Measurements from ENCODE around the gene CHST3. TPM values are rescaled to one million over a fixed set of nuclear protein-coding genes. Genes with fewer than 3 reads are reported as not detected.

CHST3 gene
- total and polyA plus RNA-seq, 10 donors, result 0.28 to 8.7 (median 4.5) TPM

DNA sequence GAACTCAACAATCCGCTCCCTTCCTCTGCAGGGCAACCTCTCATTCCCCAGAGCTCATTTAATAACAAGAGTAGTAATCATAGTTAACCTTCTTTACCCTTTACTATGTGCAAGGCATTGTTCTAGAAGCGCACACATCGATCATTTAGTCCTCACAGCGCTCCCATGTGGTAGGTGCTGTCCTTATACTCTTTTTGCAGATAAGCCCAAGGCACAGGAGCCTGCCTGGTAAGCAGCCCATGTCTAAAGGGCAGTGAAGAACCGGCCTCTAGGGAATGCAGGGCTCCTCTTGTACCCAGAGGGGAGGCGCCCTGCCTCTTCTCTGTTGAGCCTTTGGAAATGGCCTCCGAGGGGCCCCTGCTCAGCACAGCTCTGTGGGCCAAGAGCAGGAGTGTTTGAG, 14.3 kb downstream of the CHST3 start:
- Histone ChIP-seq H3K4me1 (peaks cover 26 to 90% (median 44%) of the 10 kb centered on the region in 6 donors), H3K27ac (peak overlapping the region in 1 of 8 donors; percentile 77), H3K36me3 (no peaks in the 10 kb centered on the region), H3K4me3 (no peak overlapping the region), H3K9me3 (no peaks in the 10 kb centered on the region), H3K27me3 (replicated peaks in 1 of 7) (no peaks in the 10 kb centered on the region)
- 72 to 93% (median 82%) methylated on average over 7 of the region's 7 CpGs for WGBS, 5 donors
- intact Hi-C loops (cut with DNase I; ENCODE audit: low total_unique reads), result no loop called here
- TF ChIP-seq POLR2AphosphoS5 (IDR thresholded peaks at IDR 0.05) (no peak), POLR2A (IDR thresholded peaks at IDR 0.05) (no peak), CTCF (IDR thresholded peaks at IDR 0.05 in 8 of 11, conservative IDR thresholded peaks at IDR 0.05 in 3 of 11) (no peak)
- peak; percentile 30 for DNase-seq

- WGBS, 5 donors, result 68 to 81% (median 76%) methylated on average over 15 of the region's 15 CpGs
- Histone ChIP-seq H3K27me3 (replicated peaks in 1 of 7) (no peaks in the 10 kb centered on the region), H3K27ac (peak overlapping the region in 6 of 8 donors; percentile 1 to 77 (median 67)), H3K9me3 (no peaks in the 10 kb centered on the region), H3K36me3 (no peaks in the 10 kb centered on the region), H3K4me3 (no peak overlapping the region), H3K4me1 (peaks cover 26 to 96% (median 49%) of the 10 kb centered on the region in 6 donors)
- peak; percentile 51 for DNase-seq
- intact Hi-C loops (cut with DNase I; ENCODE audit: low total_unique reads), result no loop called here
- TF ChIP-seq POLR2A (IDR thresholded peaks at IDR 0.05), result no peak
- TF ChIP-seq CTCF (IDR thresholded peaks at IDR 0.05 in 8 of 11, conservative IDR thresholded peaks at IDR 0.05 in 3 of 11), result no peak
- no peak for TF ChIP-seq POLR2AphosphoS5 (IDR thresholded peaks at IDR 0.05)
Measured at GRCh38 chr10:71978988-71979691, 14.9 kb downstream of the CHST3 start.

GRCh38 chr10:71979692-71980062, 15.5 kb downstream of the CHST3 start:
- H3K4me3 ChIP-seq, result no peak overlapping the region
- WGBS, 5 donors, result 85 to 93% (median 89%) methylated on average over 5 of the region's 5 CpGs
- peak; percentile 22 for DNase-seq
- H3K4me1 ChIP-seq, result peaks cover 26 to 96% (median 52%) of the 10 kb centered on the region in 6 donors
- TF ChIP-seq CTCF (IDR thresholded peaks at IDR 0.05 in 8 of 11, conservative IDR thresholded peaks at IDR 0.05 in 3 of 11) (no peak), POLR2A (IDR thresholded peaks at IDR 0.05) (no peak), POLR2AphosphoS5 (IDR thresholded peaks at IDR 0.05) (no peak)
- no peaks in the 10 kb centered on the region for H3K36me3 ChIP-seq
- no peaks in the 10 kb centered on the region for H3K9me3 ChIP-seq
- H3K27me3 ChIP-seq (replicated peaks in 1 of 7), result no peaks in the 10 kb centered on the region
- intact Hi-C loops (cut with DNase I; ENCODE audit: low total_unique reads), result no loop called here
- H3K27ac ChIP-seq, result peak overlapping the region in 7 of 8 donors; percentile 1 to 77 (median 70)

DNA sequence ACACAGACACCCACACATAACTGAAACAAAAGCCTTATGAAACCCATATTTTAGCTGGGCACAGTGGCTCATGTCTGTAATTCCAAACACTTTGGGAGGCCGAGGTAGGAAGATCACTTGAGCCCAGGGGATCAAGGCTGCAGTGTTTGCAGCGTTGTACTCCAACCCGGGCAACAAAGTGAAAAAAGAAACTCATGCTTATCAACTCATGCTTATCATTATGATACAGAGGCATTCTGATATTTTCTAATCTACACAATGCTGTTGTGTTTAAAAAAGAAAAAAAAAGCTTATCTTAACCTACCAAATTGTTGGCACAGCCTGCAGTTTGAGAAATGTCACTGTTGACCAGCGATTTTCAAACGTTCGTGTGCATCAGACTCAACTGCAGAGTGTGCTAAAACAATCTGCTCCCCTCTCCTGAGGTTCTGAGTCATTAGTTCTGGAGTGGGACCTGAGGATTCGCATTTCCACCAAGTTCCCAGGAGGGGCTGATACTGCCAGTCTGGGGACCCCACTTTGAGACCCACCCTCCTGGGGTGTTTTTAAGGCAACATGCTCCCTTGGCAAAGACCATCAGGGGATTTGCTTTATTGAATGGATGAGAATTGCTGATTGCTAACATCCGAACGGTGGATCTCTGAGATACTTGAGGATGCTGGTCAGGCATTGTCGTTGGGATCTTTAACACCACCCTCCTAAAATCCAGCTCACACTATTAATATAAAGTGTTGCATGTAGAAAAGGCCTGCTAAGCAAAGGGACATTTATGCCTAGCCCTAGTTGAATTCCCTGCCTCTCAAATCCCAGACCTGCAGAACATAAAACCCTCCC, 16.2 kb downstream of the CHST3 start:
- 55 to 79% (median 61%) methylated on average over 10 of the region's 10 CpGs for WGBS, 5 donors
- H3K27ac ChIP-seq, result peak overlapping the region in 7 of 8 donors; percentile 26 to 77 (median 75)
- no peak overlapping the region for H3K4me3 ChIP-seq
- TF ChIP-seq CTCF (IDR thresholded peaks at IDR 0.05 in 8 of 11, conservative IDR thresholded peaks at IDR 0.05 in 3 of 11) (no peak), POLR2AphosphoS5 (IDR thresholded peaks at IDR 0.05) (no peak), POLR2A (IDR thresholded peaks at IDR 0.05) (no peak)
- H3K27me3 ChIP-seq (replicated peaks in 1 of 7), result no peaks in the 10 kb centered on the region
- H3K36me3 ChIP-seq, result no peaks in the 10 kb centered on the region
- H3K9me3 ChIP-seq, result no peaks in the 10 kb centered on the region
- intact Hi-C loops (cut with DNase I; ENCODE audit: low total_unique reads), result no loop called here
- DNase-seq, result peak; percentile 17
- peaks cover 29 to 96% (median 53%) of the 10 kb centered on the region in 6 donors for H3K4me1 ChIP-seq

Measured in spleen (tissue), 11 donors.